Measurements from ENCODE around the gene RAB44. TPM values are rescaled to one million over a fixed set of nuclear protein-coding genes. Genes with fewer than 3 reads are reported as not detected.
"Not testable (repeated sequence)": the region's sequence is repeated elsewhere in the genome, so short reads cannot be mapped to it uniquely, and the experiment has no call there.

RAB44 gene
- total RNA-seq, 2 experiments from 2014 or later, result 0.15 to 0.25 TPM

GRCh38 chr6:36722879-36723278 lies 25.3 kb downstream of the RAB44 start:
- no peaks in the 10 kb centered on the region for H3K9me3 Mint-ChIP-seq
- ChIA-PET POLR2A (no interaction called here), CTCF (interaction anchor here (0.7 to 4.2 kb wide), 3 partner anchors 36 to 302 kb away, joined by 3 to 21 read pairs (median 10); no protein-coding TSS in a partner anchor)
- H3K36me3 Mint-ChIP-seq (ENCODE audit: low read depth), result no peaks in the 10 kb centered on the region
- H3K4me3 Mint-ChIP-seq, result no peak overlapping the region
- no peak overlapping the region for H3K27ac Mint-ChIP-seq
- peaks cover 4% of the 10 kb centered on the region for H3K27me3 Mint-ChIP-seq
- peaks cover 22% of the 10 kb centered on the region for H3K4me1 Mint-ChIP-seq
- no peak for DNase-seq

DNA sequence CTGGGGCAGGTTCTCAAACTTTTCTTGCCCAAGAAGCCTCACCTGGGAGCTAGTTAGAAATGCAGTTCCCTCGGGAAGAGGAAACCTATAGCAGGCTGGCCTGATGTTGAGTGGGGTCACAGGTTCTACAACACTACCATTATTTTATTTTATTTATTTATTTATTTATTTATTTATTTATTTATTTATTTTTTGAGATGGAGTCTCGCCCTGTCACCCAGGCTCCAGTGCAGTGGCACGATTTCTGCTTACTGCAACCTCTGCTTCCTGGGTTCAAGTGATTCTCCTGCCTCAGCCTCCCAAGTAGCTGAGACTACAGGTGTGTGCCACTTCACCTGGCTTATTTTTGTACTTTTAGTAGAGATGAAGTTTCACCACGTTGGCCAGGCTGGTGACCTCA lies 26.4 kb downstream of the RAB44 start:
- CTCF ChIA-PET, result interaction anchor here (0.6 to 4.2 kb wide), 11 partner anchors 9 to 109 kb away, joined by 3 to 21 read pairs (median 4); partner anchors contain the start of gene CDKN1A
- not testable (repeated sequence) for H3K27me3 Mint-ChIP-seq; H3K4me3 Mint-ChIP-seq; H3K9me3 Mint-ChIP-seq; H3K27ac Mint-ChIP-seq; DNase-seq; H3K36me3 Mint-ChIP-seq (ENCODE audit: low read depth)
- POLR2A ChIA-PET, result interaction anchor here (1.2 kb wide), 1 partner anchor 100 kb away, joined by 3 read pairs; no protein-coding TSS in a partner anchor
- peaks cover 32% of the 10 kb centered on the region for H3K4me1 Mint-ChIP-seq

DNA sequence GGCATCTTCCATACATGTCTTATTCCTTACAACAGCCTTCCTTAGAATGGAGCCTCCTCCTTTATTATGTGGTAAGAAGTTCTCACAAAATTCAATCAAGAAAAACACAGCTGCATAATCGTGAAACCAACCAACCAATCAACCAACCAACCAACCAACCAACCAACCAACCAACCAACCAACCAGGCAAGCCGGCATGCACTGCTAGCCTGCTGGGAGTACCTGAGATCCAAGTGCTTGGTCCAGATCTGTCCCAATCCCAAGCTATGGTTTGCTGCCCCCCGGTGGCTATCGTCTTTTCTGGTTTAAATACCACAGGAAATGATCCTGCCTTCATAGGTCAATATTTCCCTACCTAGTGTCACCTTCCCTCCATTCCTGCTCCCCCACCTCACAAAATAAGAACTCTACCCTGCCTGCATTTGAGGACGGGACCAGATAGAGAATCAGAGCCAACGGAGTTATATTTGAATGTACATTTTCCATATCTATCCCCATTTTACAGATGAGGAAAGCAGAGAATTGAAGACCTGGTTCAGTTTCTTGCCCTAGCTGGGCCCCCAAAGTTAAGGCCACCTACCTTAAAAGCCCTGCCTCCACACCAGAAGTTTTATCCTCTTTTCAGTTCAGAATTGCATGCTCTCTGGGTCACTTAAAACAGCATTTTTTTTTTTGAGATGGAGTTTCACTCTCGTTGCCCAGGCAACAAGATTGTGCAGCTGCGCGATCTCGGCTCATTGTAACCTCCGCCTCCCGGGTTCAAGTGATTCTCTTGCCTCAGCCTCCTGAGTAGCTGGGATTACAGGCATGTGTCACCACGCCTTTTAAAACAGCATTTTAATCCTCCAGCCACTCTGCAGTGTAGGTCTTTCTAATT lies 27.1 kb downstream of the RAB44 start:
- no peaks in the 10 kb centered on the region for H3K27me3 Mint-ChIP-seq
- no peak overlapping the region for H3K27ac Mint-ChIP-seq
- peaks cover 35% of the 10 kb centered on the region for H3K4me1 Mint-ChIP-seq
- ChIA-PET POLR2A (interaction anchor here (1.2 kb wide), 1 partner anchor 101 kb away, joined by 3 read pairs; no protein-coding TSS in a partner anchor), CTCF (interaction anchor here (0.6 to 4.2 kb wide), 11 partner anchors 8 to 109 kb away, joined by 3 to 21 read pairs (median 4); partner anchors contain the start of gene CDKN1A)
- no peaks in the 10 kb centered on the region for H3K9me3 Mint-ChIP-seq
- no peaks in the 10 kb centered on the region for H3K36me3 Mint-ChIP-seq (ENCODE audit: low read depth)
- H3K4me3 Mint-ChIP-seq, result no peak overlapping the region
- DNase-seq, result peak; percentile 64

DNA sequence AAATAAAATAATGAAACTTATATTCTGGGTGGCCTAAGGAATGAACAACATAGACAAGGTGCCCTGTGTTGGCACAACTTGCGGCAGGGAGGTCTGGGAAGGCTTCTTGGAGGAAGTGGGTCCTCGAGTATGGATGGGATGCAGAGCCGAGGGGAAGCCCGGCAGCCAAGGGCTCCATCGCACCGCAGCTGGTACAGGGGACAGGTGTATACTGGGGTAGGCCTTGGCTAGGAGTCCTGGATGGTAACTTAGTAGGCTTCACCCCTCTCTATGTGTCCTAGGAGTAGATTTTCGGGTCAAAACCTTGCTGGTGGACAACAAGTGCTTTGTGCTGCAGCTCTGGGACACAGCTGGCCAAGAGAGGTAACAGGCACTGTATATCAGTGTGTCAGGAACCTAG lies 28.0 kb downstream of the RAB44 start:
- Mint-ChIP-seq H3K27ac (no peak overlapping the region), H3K36me3 (ENCODE audit: low read depth) (no peaks in the 10 kb centered on the region), H3K4me1 (peaks cover 35% of the 10 kb centered on the region), H3K9me3 (no peaks in the 10 kb centered on the region), H3K27me3 (no peaks in the 10 kb centered on the region), H3K4me3 (no peak overlapping the region)
- CTCF ChIA-PET, result interaction anchor here (1.1 to 4.2 kb wide), 4 partner anchors 7 to 110 kb away, joined by 3 to 21 read pairs (median 8); no protein-coding TSS in a partner anchor
- no peak for DNase-seq
- POLR2A ChIA-PET, result no interaction called here

- ChIA-PET CTCF (interaction anchor here (0.7 to 1.7 kb wide), 5 partner anchors 21 to 112 kb away, joined by 3 to 4 read pairs (median 3); partner anchors contain the start of gene RAB44), POLR2A (interaction anchor here (1.0 to 1.6 kb wide), 2 partner anchors 28 to 45 kb away, joined by 3 to 5 read pairs; no protein-coding TSS in a partner anchor)
- Mint-ChIP-seq H3K9me3 (no peaks in the 10 kb centered on the region), H3K36me3 (ENCODE audit: low read depth) (no peaks in the 10 kb centered on the region), H3K27me3 (no peaks in the 10 kb centered on the region), H3K4me3 (no peak overlapping the region), H3K27ac (peak overlapping the region; percentile 42), H3K4me1 (peaks cover 35% of the 10 kb centered on the region)
- peak; percentile 27 for DNase-seq
Measured at GRCh38 chr6:36727505-36728021, 29.9 kb downstream of the RAB44 start.

- Mint-ChIP-seq H3K4me3 (no peak overlapping the region), H3K27ac (no peak overlapping the region), H3K9me3 (no peaks in the 10 kb centered on the region), H3K27me3 (no peaks in the 10 kb centered on the region), H3K36me3 (ENCODE audit: low read depth) (no peaks in the 10 kb centered on the region), H3K4me1 (peaks cover 35% of the 10 kb centered on the region)
- ChIA-PET CTCF (interaction anchor here (0.7 to 1.7 kb wide), 7 partner anchors 8 to 113 kb away, joined by 3 to 4 read pairs (median 3); partner anchors contain the start of gene RAB44), POLR2A (interaction anchor here (1.0 to 1.6 kb wide), 2 partner anchors 27 to 44 kb away, joined by 3 to 5 read pairs; no protein-coding TSS in a partner anchor)
- no peak for DNase-seq
Measured at GRCh38 chr6:36728289-36729160, 30.9 kb downstream of the RAB44 start.

DNA sequence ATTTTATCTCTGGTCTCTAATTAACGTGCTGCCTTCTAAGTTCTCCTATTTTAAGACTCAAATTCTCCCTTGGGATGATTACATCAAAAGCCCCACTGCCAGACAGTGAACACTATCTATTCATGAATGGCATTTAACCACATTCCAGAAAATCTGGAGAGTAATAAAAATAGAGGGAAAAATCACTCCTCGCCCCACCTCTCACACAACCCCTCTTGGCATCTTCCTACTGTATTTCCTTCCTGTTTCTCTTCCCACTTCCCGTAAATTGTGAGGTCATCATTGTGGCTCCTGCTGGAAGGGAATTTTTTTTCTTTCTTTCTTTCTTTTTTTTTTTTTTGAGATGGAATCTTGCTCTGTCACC lies 31.5 kb downstream of the RAB44 start:
- H3K4me3 Mint-ChIP-seq, result no peak overlapping the region
- POLR2A ChIA-PET, result no interaction called here
- CTCF ChIA-PET, result interaction anchor here (0.7 to 1.7 kb wide), 5 partner anchors 9 to 620 kb away, joined by 3 to 4 read pairs (median 4); no protein-coding TSS in a partner anchor
- no peak overlapping the region for H3K27ac Mint-ChIP-seq
- H3K4me1 Mint-ChIP-seq, result peaks cover 37% of the 10 kb centered on the region
- no peaks in the 10 kb centered on the region for H3K27me3 Mint-ChIP-seq
- H3K36me3 Mint-ChIP-seq (ENCODE audit: low read depth), result no peaks in the 10 kb centered on the region
- DNase-seq, result no peak
- no peaks in the 10 kb centered on the region for H3K9me3 Mint-ChIP-seq

GRCh38 chr6:36730424-36731380 lies 33.1 kb downstream of the RAB44 start:
- DNase-seq, result no peak
- Mint-ChIP-seq H3K4me3 (no peak overlapping the region), H3K27me3 (no peaks in the 10 kb centered on the region), H3K9me3 (no peaks in the 10 kb centered on the region), H3K4me1 (peaks cover 37% of the 10 kb centered on the region), H3K27ac (no peak overlapping the region), H3K36me3 (ENCODE audit: low read depth) (no peaks in the 10 kb centered on the region)
- POLR2A ChIA-PET, result no interaction called here
- CTCF ChIA-PET, result interaction anchor here (1.5 kb wide), 1 partner anchor 26 kb away, joined by 4 read pairs; no protein-coding TSS in a partner anchor

- H3K4me3 Mint-ChIP-seq, result no peak overlapping the region
- no peaks in the 10 kb centered on the region for H3K36me3 Mint-ChIP-seq (ENCODE audit: low read depth)
- H3K27ac Mint-ChIP-seq, result no peak overlapping the region
- CTCF ChIA-PET, result interaction anchor here (0.6 to 1.4 kb wide), 2 partner anchors 27 to 117 kb away, joined by 4 to 5 read pairs; no protein-coding TSS in a partner anchor
- no peaks in the 10 kb centered on the region for H3K27me3 Mint-ChIP-seq
- H3K4me1 Mint-ChIP-seq, result peaks cover 34% of the 10 kb centered on the region
- POLR2A ChIA-PET, result no interaction called here
- no peaks in the 10 kb centered on the region for H3K9me3 Mint-ChIP-seq
- no peak for DNase-seq
Measured at GRCh38 chr6:36731622-36732310, 34.1 kb downstream of the RAB44 start.

GRCh38 chr6:36733300-36733699 lies 35.7 kb downstream of the RAB44 start:
- Mint-ChIP-seq H3K9me3 (no peaks in the 10 kb centered on the region), H3K4me1 (peaks cover 18% of the 10 kb centered on the region), H3K4me3 (no peak overlapping the region), H3K27me3 (no peaks in the 10 kb centered on the region), H3K36me3 (ENCODE audit: low read depth) (no peaks in the 10 kb centered on the region), H3K27ac (no peak overlapping the region)
- DNase-seq, result no peak
- ChIA-PET CTCF (interaction anchor here (1.0 to 1.4 kb wide), 3 partner anchors 9 to 25 kb away, joined by 3 to 5 read pairs (median 5); no protein-coding TSS in a partner anchor), POLR2A (interaction anchor here (1.0 kb wide), 1 partner anchor 119 kb away, joined by 3 read pairs; no protein-coding TSS in a partner anchor)

- CTCF ChIA-PET, result interaction anchor here (1.0 to 2.1 kb wide), 7 partner anchors 10 to 119 kb away, joined by 3 to 10 read pairs (median 4); partner anchors contain the start of gene CDKN1A
- POLR2A ChIA-PET, result interaction anchor here (0.6 to 1.1 kb wide), 5 partner anchors 10 to 140 kb away, joined by 3 read pairs; partner anchors contain the start of gene PPIL1
- no peaks in the 10 kb centered on the region for H3K36me3 Mint-ChIP-seq (ENCODE audit: low read depth)
- peaks cover 9% of the 10 kb centered on the region for H3K4me1 Mint-ChIP-seq
- no peak for DNase-seq
- no peaks in the 10 kb centered on the region for H3K27me3 Mint-ChIP-seq
- H3K4me3 Mint-ChIP-seq, result no peak overlapping the region
- no peaks in the 10 kb centered on the region for H3K9me3 Mint-ChIP-seq
- H3K27ac Mint-ChIP-seq, result peak overlapping the region; percentile 70
Measured at GRCh38 chr6:36734486-36735060, 36.9 kb downstream of the RAB44 start.
